Mesenchymal stem cell (in vitro differentiated cells and primary cell): Measurements from ENCODE around the gene UBC.

ENCODE experiments used
- DNase-seq: peaks from one replicate; pipeline ENCODE4 v3.0.0-alpha.2; 2013
- H2AFZ ChIP-seq: one replicate; pipeline ENCODE4 v1.6.1; 2013; ENCODE audit warnings: low read depth, mild to moderate bottlenecking, control low read depth, inconsistent platforms, low read length, moderate library complexity
- H2AK5ac ChIP-seq: 2 replicates; pipeline ENCODE4 v1.6.1; 2013; ENCODE audit warnings: low read length, moderate library complexity, mild to moderate bottlenecking, inconsistent platforms; ENCODE audit not compliant: severe bottlenecking
- H2BK120ac ChIP-seq: one replicate; pipeline ENCODE4 v1.6.1; 2013; ENCODE audit warnings: low read depth, mild to moderate bottlenecking, inconsistent platforms, low read length, moderate library complexity
- H2BK12ac ChIP-seq, 2 experiments: one replicate each; pipeline ENCODE4 v1.6.1; 2013; ENCODE audit warnings: inconsistent platforms in 2 of 2, low read length in 2 of 2, mild to moderate bottlenecking in 2 of 2, moderate library complexity in 2 of 2, control low read depth in 1 of 2
- H2BK15ac ChIP-seq: one replicate; pipeline ENCODE4 v1.6.1; 2013; ENCODE audit warnings: mild to moderate bottlenecking, low read depth, inconsistent platforms; ENCODE audit not compliant: poor library complexity, severe bottlenecking
- H2BK5ac ChIP-seq: 2 replicates; pipeline ENCODE4 v1.6.1; 2013; ENCODE audit warnings: low read depth, mild to moderate bottlenecking, low read length, control low read depth, inconsistent platforms; ENCODE audit not compliant: poor library complexity, severe bottlenecking
- H3K14ac ChIP-seq, 2 experiments: one replicate each; pipeline ENCODE4 v1.6.1; 2013; ENCODE audit warnings: inconsistent platforms in 2 of 2, low read length in 2 of 2, control low read depth in 1 of 2, mild to moderate bottlenecking in 1 of 2, moderate library complexity in 1 of 2
- H3K18ac ChIP-seq, 2 experiments: one replicate each; pipeline ENCODE4 v1.6.1; 2013; ENCODE audit warnings: inconsistent platforms in 2 of 2, low read length in 2 of 2, control low read depth in 1 of 2, low read depth in 1 of 2, mild to moderate bottlenecking in 1 of 2
- H3K23ac ChIP-seq, 2 experiments: one replicate each; pipeline ENCODE4 v1.6.1; 2013; ENCODE audit warnings: inconsistent platforms in 2 of 2, low read length in 2 of 2, mild to moderate bottlenecking in 2 of 2, moderate library complexity in 2 of 2, control low read depth in 1 of 2
- H3K27ac ChIP-seq: 2 replicates; pipeline ENCODE4 v1.5.1; 2013; ENCODE audit warnings: mild to moderate bottlenecking, moderate library complexity, low read length, control low read depth, inconsistent platforms; ENCODE audit not compliant: poor library complexity, severe bottlenecking
- H3K27me3 ChIP-seq, 2 experiments: 2 replicates each; pipeline versions ENCODE4 v1.6.1 to v1.7.0; 2013; ENCODE audit warnings: low read length in 2 of 2, mild to moderate bottlenecking in 2 of 2, moderate library complexity in 2 of 2, control low read depth in 1 of 2, inconsistent platforms in 1 of 2; ENCODE audit not compliant: control insufficient read depth in 1 of 2, insufficient read depth in 1 of 2
- H3K36me3 ChIP-seq, 2 experiments: 2 replicates each; pipeline versions ENCODE4 v1.6.1 to v1.7.0; 2013; ENCODE audit warnings: low read length in 2 of 2, control low read depth in 1 of 2, inconsistent platforms in 1 of 2, low read depth in 1 of 2, mild to moderate bottlenecking in 1 of 2; ENCODE audit not compliant: insufficient read depth in 2 of 2, control insufficient read depth in 1 of 2
- H3K4ac ChIP-seq, 2 experiments: one replicate each; pipeline ENCODE4 v1.6.1; 2013; ENCODE audit warnings: inconsistent platforms in 2 of 2, low read length in 2 of 2, mild to moderate bottlenecking in 2 of 2, moderate library complexity in 2 of 2, control low read depth in 1 of 2, low read depth in 1 of 2
- H3K4me1 ChIP-seq: 2 replicates; pipeline ENCODE4 v1.6.1; 2013; ENCODE audit warnings: low read depth, low read length, control low read depth; ENCODE audit not compliant: control insufficient read depth, insufficient read depth
- H3K4me2 ChIP-seq: 2 replicates; pipeline ENCODE4 v1.6.1; 2013; ENCODE audit warnings: low read length, mild to moderate bottlenecking, inconsistent platforms; ENCODE audit not compliant: poor library complexity, severe bottlenecking
- H3K4me3 ChIP-seq, 2 experiments: 2 replicates each; pipeline versions ENCODE4 v1.5.1 to v1.7.0; 2013; ENCODE audit warnings: low read length in 2 of 2, mild to moderate bottlenecking in 2 of 2, control low read depth in 1 of 2, low read depth in 1 of 2; ENCODE audit not compliant: insufficient read depth in 1 of 2
- H3K79me1 ChIP-seq: replicated peaks from 2 replicates; pipeline ENCODE4 v1.6.1; 2013; ENCODE audit warnings: mild to moderate bottlenecking, control low read depth, low read length, inconsistent platforms; ENCODE audit not compliant: poor library complexity, severe bottlenecking
- H3K9ac ChIP-seq: 2 replicates; pipeline ENCODE4 v1.7.0; 2013; ENCODE audit warnings: mild to moderate bottlenecking, low read length, moderate library complexity
- H3K9me3 ChIP-seq: 2 replicates; pipeline ENCODE4 v1.7.0; 2013; ENCODE audit warnings: mild to moderate bottlenecking, low read length; ENCODE audit not compliant: control insufficient read depth
- H4K8ac ChIP-seq: one replicate; pipeline ENCODE4 v1.6.1; 2013; ENCODE audit warnings: inconsistent platforms, mild to moderate bottlenecking, low read length, moderate library complexity
- H4K91ac ChIP-seq: one replicate; pipeline ENCODE4 v1.6.1; 2013; ENCODE audit warnings: mild to moderate bottlenecking, low read length, inconsistent platforms
- WGBS: methylation state at CpG from one replicate; pipeline ENCODE4 v1.1.7; 2013; ENCODE audit warnings: mixed read lengths; 5-methylcytosine and 5-hydroxymethylcytosine counted together

Gene UBC

DNA sequence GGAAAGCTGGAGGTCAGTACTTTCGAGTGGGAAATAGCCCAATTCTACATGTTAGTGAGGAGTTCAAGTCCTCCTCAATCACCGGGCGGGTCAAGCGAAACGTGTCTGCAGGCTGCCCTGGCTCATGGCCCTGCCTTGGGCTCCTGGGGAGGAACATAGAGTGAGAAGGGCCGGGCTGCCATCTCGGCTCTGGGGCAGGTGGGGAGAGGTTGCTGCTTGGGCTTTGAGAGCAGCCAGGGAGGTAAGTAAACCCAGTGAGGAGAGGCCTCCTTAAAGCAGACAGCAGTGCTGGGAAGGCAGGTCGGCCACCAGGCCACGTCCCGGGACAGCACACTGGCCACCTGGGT is 32.0 kb upstream of the UBC start:
- H3K36me3 ChIP-seq: peaks cover 43 to 60% of the 10 kb centered on the region in 2 experiments
- no peak overlapping the region for H2BK120ac ChIP-seq
- H2BK15ac ChIP-seq: no peak overlapping the region
- no peaks in the 10 kb centered on the region for H3K27me3 ChIP-seq
- no peak overlapping the region for H3K23ac ChIP-seq
- no peaks in the 10 kb centered on the region for H3K9me3 ChIP-seq
- H3K18ac ChIP-seq: no peak overlapping the region
- no peak for DNase-seq
- no peak overlapping the region for H4K91ac ChIP-seq
- no peak overlapping the region for H3K4me2 ChIP-seq
- H2BK5ac ChIP-seq: no peak overlapping the region
- H3K9ac ChIP-seq: no peak overlapping the region
- no peak overlapping the region for H3K4me3 ChIP-seq
- H2BK12ac ChIP-seq: no peak overlapping the region
- WGBS: 91% methylated on average over 10 of the region's 10 CpGs
- H2AFZ ChIP-seq: no peak overlapping the region
- H3K4me1 ChIP-seq: peaks cover 8% of the 10 kb centered on the region
- peaks cover 13% of the 10 kb centered on the region for H3K79me1 ChIP-seq
- no peak overlapping the region for H4K8ac ChIP-seq
- no peak overlapping the region for H3K4ac ChIP-seq
- no peak overlapping the region for H2AK5ac ChIP-seq
- H3K14ac ChIP-seq: no peak overlapping the region
- no peak overlapping the region for H3K27ac ChIP-seq

DNA sequence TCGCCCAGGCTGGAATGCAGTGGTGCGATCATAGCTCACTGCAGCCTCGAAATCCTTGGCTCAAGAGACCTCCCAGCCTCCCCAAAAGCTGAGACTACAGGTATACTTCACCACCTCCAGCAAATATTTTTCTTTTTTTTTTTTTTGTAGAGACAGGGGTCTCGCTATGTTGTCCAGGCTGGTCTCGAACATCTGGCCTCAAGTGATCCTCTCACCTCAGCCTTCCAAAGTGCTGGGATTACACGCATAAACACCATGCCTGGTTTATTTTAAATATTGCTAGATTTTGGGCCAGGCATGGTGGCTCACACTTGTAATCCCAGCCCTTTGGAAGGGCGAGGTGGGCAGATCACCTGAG is 26.7 kb upstream of the UBC start:
- peak overlapping the region in 1 of 2 experiments; percentile 64 for H3K4me3 ChIP-seq
- peak overlapping the region in 1 of 2 experiments; percentile 49 for H3K4ac ChIP-seq
- H2BK5ac ChIP-seq: no peak overlapping the region
- no peak overlapping the region for H3K4me2 ChIP-seq
- H4K91ac ChIP-seq: peak overlapping the region; percentile 80
- 73% methylated on average over 3 of the region's 7 CpGs for WGBS
- H3K9ac ChIP-seq: peak overlapping the region; percentile 97
- H2BK15ac ChIP-seq: no peak overlapping the region
- H4K8ac ChIP-seq: peak overlapping the region; percentile 87
- H3K4me1 ChIP-seq: peaks cover 8% of the 10 kb centered on the region
- H2BK12ac ChIP-seq: no peak overlapping the region
- no peaks in the 10 kb centered on the region for H3K27me3 ChIP-seq
- peak overlapping the region in 1 of 2 experiments; percentile 3 for H3K18ac ChIP-seq
- peaks cover 8 to 13% of the 10 kb centered on the region in 2 experiments for H3K36me3 ChIP-seq
- H2AFZ ChIP-seq: no peak overlapping the region
- no peak overlapping the region for H2BK120ac ChIP-seq
- no peak for DNase-seq
- no peaks in the 10 kb centered on the region for H3K9me3 ChIP-seq
- no peak overlapping the region for H2AK5ac ChIP-seq
- no peak overlapping the region for H3K14ac ChIP-seq
- H3K79me1 ChIP-seq: peaks cover 4% of the 10 kb centered on the region
- no peak overlapping the region for H3K23ac ChIP-seq
- H3K27ac ChIP-seq: peak overlapping the region; percentile 97

- H3K4me3 ChIP-seq: peak overlapping the region in 1 of 2 experiments; percentile 64
- H2BK120ac ChIP-seq: no peak overlapping the region
- H2AFZ ChIP-seq: peak overlapping the region; percentile 32
- peak overlapping the region in 1 of 2 experiments; percentile 75 for H2BK12ac ChIP-seq
- H2BK15ac ChIP-seq: peak overlapping the region; percentile 26
- 28% methylated on average over 27 of the region's 27 CpGs for WGBS
- no peak overlapping the region for H3K14ac ChIP-seq
- peak overlapping the region in 1 of 2 experiments; percentile 66 for H3K4ac ChIP-seq
- peak overlapping the region; percentile 87 for H4K8ac ChIP-seq
- peaks cover 4% of the 10 kb centered on the region for H3K79me1 ChIP-seq
- H3K27ac ChIP-seq: peak overlapping the region; percentile 97
- DNase-seq: peak; percentile 93
- no peak overlapping the region for H2AK5ac ChIP-seq
- peaks cover 8% of the 10 kb centered on the region for H3K4me1 ChIP-seq
- peak overlapping the region; percentile 41 to 52 for H3K18ac ChIP-seq
- H2BK5ac ChIP-seq: no peak overlapping the region
- no peaks in the 10 kb centered on the region for H3K27me3 ChIP-seq
- peak overlapping the region; percentile 97 for H3K9ac ChIP-seq
- H3K36me3 ChIP-seq: peaks cover 5 to 11% of the 10 kb centered on the region in 2 experiments
- H3K4me2 ChIP-seq: peak overlapping the region; percentile 30
- H3K23ac ChIP-seq: no peak overlapping the region
- H4K91ac ChIP-seq: peak overlapping the region; percentile 80
- no peaks in the 10 kb centered on the region for H3K9me3 ChIP-seq
Observed at GRCh38 chr12:124940393-124941169, 26.1 kb upstream of the UBC start.

DNA sequence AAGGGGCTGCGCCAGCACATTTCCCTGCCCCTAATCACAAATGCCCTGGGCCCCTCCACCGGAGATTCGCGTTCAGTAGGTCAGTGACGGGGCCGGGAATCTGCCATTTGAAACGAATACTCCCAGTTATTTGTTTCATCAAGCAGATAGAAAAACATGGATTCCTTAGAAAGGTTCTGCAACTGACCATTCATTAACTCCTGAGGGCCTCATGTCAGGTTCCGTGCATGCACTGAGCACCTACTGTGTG is 25.6 kb upstream of the UBC start:
- Histone ChIP-seq H2BK5ac (no peak overlapping the region), H3K9ac (peak overlapping the region; percentile 97), H3K18ac (peak overlapping the region; percentile 41 to 52), H3K4me1 (peaks cover 8% of the 10 kb centered on the region), H4K91ac (no peak overlapping the region), H3K27ac (peak overlapping the region; percentile 97), H3K36me3 (peaks cover 5 to 11% of the 10 kb centered on the region in 2 experiments), H3K4me2 (peak overlapping the region; percentile 30), H4K8ac (peak overlapping the region; percentile 62), H3K23ac (no peak overlapping the region), H3K4ac (no peak overlapping the region), H2BK15ac (peak overlapping the region; percentile 26), H2AK5ac (no peak overlapping the region), H2BK120ac (no peak overlapping the region), H3K14ac (no peak overlapping the region), H2AFZ (no peak overlapping the region), H2BK12ac (no peak overlapping the region), H3K9me3 (no peaks in the 10 kb centered on the region), H3K27me3 (no peaks in the 10 kb centered on the region), H3K4me3 (peak overlapping the region in 1 of 2 experiments; percentile 64), H3K79me1 (peaks cover 4% of the 10 kb centered on the region)
- WGBS: under 1% methylated on average over 8 of the region's 8 CpGs
- no peak for DNase-seq
